Effector memory CD8-positive, alpha-beta T cell (primary cell): ENCODE data around the gene OR1K1.
"Not testable (repeated sequence)": the region's sequence is repeated elsewhere in the genome, so short reads cannot be mapped to it uniquely, and the experiment has no call there.

ENCODE experiments used
- ATAC-seq: fragments of 150-1000 bp; cut with Tn5 transposase; replicated peaks from 2 replicates; pipeline ENCODE4 v1.10.0; 2021; ENCODE audit warnings: mild to moderate bottlenecking, moderate library complexity
- DNase-seq, 3 experiments: peaks; one replicate each; pipeline ENCODE4 v3.0.0; 2021
- H3K27ac Mint-ChIP-seq, 2 donors: one replicate each; pipeline ENCODE4 v1.8.0; 2022; ENCODE audit warnings: mild to moderate bottlenecking in 2 of 2, mixed read lengths in 2 of 2, moderate library complexity in 2 of 2
- H3K27me3 Mint-ChIP-seq, 2 donors: one replicate each; pipeline ENCODE4 v1.8.0; 2022; ENCODE audit warnings: mixed read lengths in 2 of 2
- H3K36me3 Mint-ChIP-seq: one replicate; pipeline ENCODE4 v1.8.0; 2022; ENCODE audit warnings: mild to moderate bottlenecking, moderate library complexity, mixed read lengths; ENCODE audit not compliant: insufficient read depth
- H3K4me1 Mint-ChIP-seq, 2 donors: one replicate each; pipeline ENCODE4 v1.8.0; 2022; ENCODE audit warnings: low read depth in 2 of 2, mixed read lengths in 2 of 2
- H3K4me3 Mint-ChIP-seq, 2 donors: one replicate each; pipeline ENCODE4 v1.8.0; 2022; ENCODE audit warnings: mild to moderate bottlenecking in 2 of 2, mixed read lengths in 2 of 2, moderate library complexity in 2 of 2
- H3K9me3 Mint-ChIP-seq, 2 donors: one replicate each; pipeline ENCODE4 v1.8.0; 2022; ENCODE audit warnings: mixed read lengths in 2 of 2

The OR1K1 gene

DNA sequence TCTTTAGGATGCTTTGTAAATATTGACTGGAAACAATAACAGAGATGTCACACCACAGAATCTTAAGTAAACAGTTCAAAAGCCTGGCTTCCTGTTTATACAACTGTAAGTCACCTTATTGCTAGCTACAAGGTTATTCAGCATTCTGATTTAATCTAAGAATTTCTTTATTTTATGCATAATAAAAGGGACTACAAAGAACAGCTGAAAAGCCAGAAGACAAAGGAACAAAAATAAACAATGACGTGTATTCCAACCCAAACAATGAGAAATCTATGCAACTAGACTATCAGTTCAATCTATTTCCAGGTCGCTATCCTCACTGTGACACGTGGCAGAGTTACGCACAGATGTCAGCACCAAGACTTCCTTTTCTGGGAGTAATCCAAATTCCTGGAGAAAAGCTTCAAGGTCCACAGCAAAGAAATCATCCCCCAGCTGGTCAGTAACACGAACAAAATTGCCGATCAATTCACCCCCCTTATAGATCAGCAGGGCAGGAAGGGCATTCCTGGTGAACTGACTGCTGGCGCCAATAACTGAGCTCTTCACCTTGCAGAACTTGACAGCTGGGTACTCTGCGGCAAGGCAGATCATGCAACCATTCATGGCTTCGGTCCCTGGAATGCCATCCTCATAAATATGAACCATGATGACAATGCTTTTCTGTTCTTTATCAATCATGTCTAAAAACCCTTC lies 20.0 kb downstream of the OR1K1 start:
- DNase-seq (no peak), ATAC-seq (no peak)
- Mint-ChIP-seq H3K4me1 (peaks cover 22 to 47% of the 10 kb centered on the region in 2 donors), H3K36me3 (peaks cover 43% of the 10 kb centered on the region), H3K27me3 (no peaks in the 10 kb centered on the region), H3K9me3 (no peaks in the 10 kb centered on the region), H3K27ac (peak overlapping the region; percentile 65 to 68), H3K4me3 (no peak overlapping the region)

GRCh38 chr9:122820490-122820845 lies 20.5 kb downstream of the OR1K1 start:
- Mint-ChIP-seq H3K4me3 (no peak overlapping the region), H3K27ac (peak overlapping the region; percentile 65 to 68), H3K9me3 (no peaks in the 10 kb centered on the region), H3K4me1 (peaks cover 20 to 44% of the 10 kb centered on the region in 2 donors), H3K36me3 (peaks cover 44% of the 10 kb centered on the region), H3K27me3 (no peaks in the 10 kb centered on the region)
- ATAC-seq (no peak), DNase-seq (no peak)

DNA sequence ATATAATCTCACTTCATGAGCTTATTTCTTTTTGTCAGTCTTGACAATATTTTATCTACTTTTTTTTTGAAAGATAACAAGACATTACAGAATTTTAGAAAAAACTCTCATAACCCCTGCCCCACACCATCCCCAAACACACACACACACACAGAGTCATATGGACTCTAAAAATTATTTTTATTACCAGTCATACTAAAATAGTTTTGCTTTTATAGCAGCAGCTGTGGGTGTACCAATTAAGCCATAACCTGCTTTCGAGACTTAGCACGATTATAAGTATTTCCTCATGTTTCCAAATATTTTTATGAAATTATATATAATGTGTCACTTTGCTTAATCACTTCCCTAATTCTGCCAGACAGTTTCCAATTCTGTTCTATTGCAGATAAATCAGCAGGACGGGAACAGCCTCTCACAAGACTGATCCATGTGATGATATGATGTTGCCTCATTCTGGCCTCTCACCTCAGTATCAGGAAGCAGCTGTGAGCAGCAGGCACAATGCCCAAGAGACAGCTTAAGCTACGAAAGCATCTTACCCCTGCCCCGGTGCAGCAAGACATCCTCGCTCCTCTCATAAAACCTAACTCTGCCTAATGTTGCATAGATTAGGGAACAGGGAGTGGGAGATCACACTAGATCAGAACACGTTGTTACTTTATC lies 21.5 kb downstream of the OR1K1 start:
- Mint-ChIP-seq H3K4me3 (no peak overlapping the region), H3K27me3 (no peaks in the 10 kb centered on the region), H3K27ac (peak overlapping the region; percentile 32 to 75), H3K4me1 (peaks cover 21 to 42% of the 10 kb centered on the region in 2 donors), H3K36me3 (peaks cover 45% of the 10 kb centered on the region), H3K9me3 (no peaks in the 10 kb centered on the region)
- DNase-seq = no peak
- no peak for ATAC-seq

DNA sequence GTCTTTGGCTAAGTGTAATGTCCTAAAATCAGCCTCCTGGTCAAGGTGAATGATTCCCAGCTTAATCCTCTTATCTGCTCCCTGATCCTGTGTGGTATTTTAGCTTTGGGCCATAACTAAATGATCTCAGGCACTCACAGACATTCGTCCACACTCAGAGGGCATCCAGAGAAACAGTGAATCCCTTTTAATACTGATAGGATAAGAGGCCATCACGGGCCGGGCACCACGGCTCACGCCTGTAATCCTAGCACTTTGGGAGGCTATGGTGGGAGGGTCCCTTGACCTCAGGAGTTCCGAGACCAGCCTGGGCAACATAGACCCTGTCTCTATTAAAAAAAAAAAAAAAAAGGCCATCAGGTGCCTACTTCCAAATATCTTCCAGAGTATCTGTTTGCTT lies 22.1 kb downstream of the OR1K1 start:
- Mint-ChIP-seq H3K9me3 (no peaks in the 10 kb centered on the region), H3K27ac (peak overlapping the region; percentile 20 to 75), H3K27me3 (no peaks in the 10 kb centered on the region), H3K36me3 (peaks cover 39% of the 10 kb centered on the region), H3K4me1 (peaks cover 22 to 48% of the 10 kb centered on the region in 2 donors), H3K4me3 (no peak overlapping the region)
- ATAC-seq (no peak), DNase-seq (no peak)

- ATAC-seq = no peak
- no peaks in the 10 kb centered on the region for H3K9me3 Mint-ChIP-seq
- no peaks in the 10 kb centered on the region for H3K27me3 Mint-ChIP-seq
- no peak for DNase-seq
- H3K27ac Mint-ChIP-seq = peak overlapping the region in 1 of 2 donors; percentile 75
- H3K4me3 Mint-ChIP-seq = no peak overlapping the region
- peaks cover 29 to 54% of the 10 kb centered on the region in 2 donors for H3K4me1 Mint-ChIP-seq
- peaks cover 44% of the 10 kb centered on the region for H3K36me3 Mint-ChIP-seq
Observed at GRCh38 chr9:122822938-122823337, 23.0 kb downstream of the OR1K1 start.

GRCh38 chr9:122827761-122828093 lies 27.8 kb downstream of the OR1K1 start:
- no peaks in the 10 kb centered on the region for H3K9me3 Mint-ChIP-seq

DNA sequence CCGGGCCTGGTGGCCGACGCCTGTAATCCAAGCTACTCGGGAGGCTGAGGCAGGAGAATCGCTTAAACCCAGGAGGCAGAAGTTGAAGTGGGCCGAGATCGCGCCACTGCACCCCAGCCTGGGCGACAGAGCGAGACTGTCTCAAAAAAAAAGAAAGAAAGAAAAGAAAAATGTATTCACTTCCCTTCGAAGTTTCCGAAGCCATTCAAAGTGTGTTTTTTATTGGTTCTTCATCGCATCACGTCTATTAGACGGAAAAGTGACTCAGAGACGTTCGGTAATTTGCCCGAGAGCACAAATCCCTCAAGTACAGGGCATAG lies 29.0 kb downstream of the OR1K1 start:
- not testable (repeated sequence) for DNase-seq, ATAC-seq, H3K27me3 Mint-ChIP-seq, H3K9me3 Mint-ChIP-seq
- H3K27ac Mint-ChIP-seq = peak overlapping the region; percentile 98
- peaks cover 19 to 34% of the 10 kb centered on the region in 2 donors for H3K4me1 Mint-ChIP-seq
- H3K4me3 Mint-ChIP-seq = peak overlapping the region; percentile 99 to 100
- peaks cover 33% of the 10 kb centered on the region for H3K36me3 Mint-ChIP-seq

More at GRCh38 chr9:122827761-122828093, 27.8 kb downstream of the OR1K1 start:
- H3K27me3 Mint-ChIP-seq = no peaks in the 10 kb centered on the region
- H3K36me3 Mint-ChIP-seq = peaks cover 43% of the 10 kb centered on the region
- H3K4me3 Mint-ChIP-seq = peak overlapping the region; percentile 99 to 100
- DNase-seq (no peak), ATAC-seq (peak; percentile 6)
- peaks cover 23 to 43% of the 10 kb centered on the region in 2 donors for H3K4me1 Mint-ChIP-seq
- H3K27ac Mint-ChIP-seq = peak overlapping the region; percentile 98

GRCh38 chr9:122832194-122832593 lies 32.3 kb downstream of the OR1K1 start:
- H3K4me3 Mint-ChIP-seq = peak overlapping the region in 1 of 2 donors; percentile 51
- H3K9me3 Mint-ChIP-seq = no peaks in the 10 kb centered on the region
- H3K27ac Mint-ChIP-seq = peak overlapping the region in 1 of 2 donors; percentile 6
- no peaks in the 10 kb centered on the region for H3K27me3 Mint-ChIP-seq
- ATAC-seq (no peak), DNase-seq (no peak)
- peaks cover 17 to 22% of the 10 kb centered on the region in 2 donors for H3K4me1 Mint-ChIP-seq
- H3K36me3 Mint-ChIP-seq = peaks cover 20% of the 10 kb centered on the region

DNA sequence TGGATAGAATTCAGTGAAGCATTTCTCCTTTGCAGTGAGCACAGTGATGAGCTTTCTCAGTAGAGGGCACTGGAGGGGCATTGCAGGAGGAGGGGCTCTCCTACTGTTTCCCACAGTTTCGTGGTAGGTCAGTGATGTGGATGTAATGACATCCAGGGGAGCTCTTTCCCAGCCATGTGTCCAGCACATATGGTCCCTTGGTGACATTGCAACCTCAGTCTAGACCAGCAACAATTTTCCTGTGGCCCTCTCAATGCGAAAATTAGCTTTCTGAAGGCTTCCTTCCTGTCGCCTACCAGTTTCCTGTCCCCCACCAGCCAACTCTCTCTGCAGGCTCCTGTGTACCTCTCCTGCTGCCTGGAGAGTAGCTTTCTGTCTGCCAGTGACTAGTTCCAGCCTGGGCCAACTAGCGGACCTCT lies 35.4 kb downstream of the OR1K1 start:
- no peak for DNase-seq
- Mint-ChIP-seq H3K36me3 (no peaks in the 10 kb centered on the region), H3K4me1 (peaks cover 11 to 16% of the 10 kb centered on the region in 2 donors), H3K27ac (peak overlapping the region in 1 of 2 donors; percentile 73), H3K27me3 (no peaks in the 10 kb centered on the region), H3K4me3 (peak overlapping the region; percentile 26 to 56), H3K9me3 (no peaks in the 10 kb centered on the region)
- ATAC-seq = peak; percentile 55

- H3K27ac Mint-ChIP-seq = no peak overlapping the region
- ATAC-seq = no peak
- no peaks in the 10 kb centered on the region for H3K36me3 Mint-ChIP-seq
- no peak for DNase-seq
- H3K9me3 Mint-ChIP-seq = no peaks in the 10 kb centered on the region
- H3K27me3 Mint-ChIP-seq = no peaks in the 10 kb centered on the region
- peaks cover 11 to 12% of the 10 kb centered on the region in 2 donors for H3K4me1 Mint-ChIP-seq
- no peak overlapping the region for H3K4me3 Mint-ChIP-seq
Observed at GRCh38 chr9:122837266-122837850, 37.4 kb downstream of the OR1K1 start.

- ATAC-seq, H3K27me3 Mint-ChIP-seq, H3K9me3 Mint-ChIP-seq, H3K27ac Mint-ChIP-seq, H3K4me3 Mint-ChIP-seq, H3K36me3 Mint-ChIP-seq, DNase-seq: not testable (repeated sequence)
- peaks cover 11 to 12% of the 10 kb centered on the region in 2 donors for H3K4me1 Mint-ChIP-seq
Observed at GRCh38 chr9:122838441-122838840, 38.5 kb downstream of the OR1K1 start.

DNA sequence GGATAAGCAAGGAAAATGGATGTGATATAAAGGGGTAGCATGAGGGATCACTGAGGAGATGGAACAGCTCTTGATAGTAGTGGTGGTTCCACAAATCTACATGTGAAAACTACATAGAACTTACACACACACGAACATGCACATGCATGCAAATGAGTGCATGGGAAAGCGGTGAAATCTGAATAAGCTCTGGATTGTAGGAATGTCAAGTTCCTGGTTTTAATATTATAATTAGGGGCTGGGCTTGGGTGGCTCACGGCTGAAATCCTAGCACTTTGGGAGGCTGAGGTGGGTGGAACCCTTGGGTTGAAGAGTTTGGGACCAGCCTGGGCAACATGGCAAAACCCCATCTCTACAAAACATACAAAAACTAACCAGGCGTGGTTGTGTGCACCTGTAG lies 41.6 kb downstream of the OR1K1 start:
- peaks cover 3% of the 10 kb centered on the region for H3K36me3 Mint-ChIP-seq
- DNase-seq = no peak
- no peak for ATAC-seq
- H3K27ac Mint-ChIP-seq = no peak overlapping the region
- H3K4me3 Mint-ChIP-seq = no peak overlapping the region
- peaks cover 0 to 3% of the 10 kb centered on the region in 2 donors for H3K4me1 Mint-ChIP-seq
- H3K27me3 Mint-ChIP-seq = no peaks in the 10 kb centered on the region
- H3K9me3 Mint-ChIP-seq = no peaks in the 10 kb centered on the region

- Mint-ChIP-seq H3K4me1 (peaks cover 2 to 3% of the 10 kb centered on the region in 2 donors), H3K27me3 (no peaks in the 10 kb centered on the region), H3K36me3 (peaks cover 18% of the 10 kb centered on the region), H3K27ac (peak overlapping the region in 1 of 2 donors; percentile 20), H3K9me3 (no peaks in the 10 kb centered on the region), H3K4me3 (no peak overlapping the region)
- ATAC-seq (no peak), DNase-seq (no peak)
Observed at GRCh38 chr9:122844137-122844536, 44.2 kb downstream of the OR1K1 start.

- ATAC-seq = no peak
- Mint-ChIP-seq H3K36me3 (peaks cover 27% of the 10 kb centered on the region), H3K27me3 (no peaks in the 10 kb centered on the region), H3K27ac (no peak overlapping the region), H3K4me3 (no peak overlapping the region), H3K4me1 (peaks cover 2 to 3% of the 10 kb centered on the region in 2 donors), H3K9me3 (no peaks in the 10 kb centered on the region)
- no peak for DNase-seq
Observed at GRCh38 chr9:122845116-122845515, 45.2 kb downstream of the OR1K1 start.
